Measurements from ENCODE around the gene CD72.
"Not testable (repeated sequence)": the region's sequence is repeated elsewhere in the genome, so short reads cannot be mapped to it uniquely, and the experiment has no call there.

Gene CD72

DNA sequence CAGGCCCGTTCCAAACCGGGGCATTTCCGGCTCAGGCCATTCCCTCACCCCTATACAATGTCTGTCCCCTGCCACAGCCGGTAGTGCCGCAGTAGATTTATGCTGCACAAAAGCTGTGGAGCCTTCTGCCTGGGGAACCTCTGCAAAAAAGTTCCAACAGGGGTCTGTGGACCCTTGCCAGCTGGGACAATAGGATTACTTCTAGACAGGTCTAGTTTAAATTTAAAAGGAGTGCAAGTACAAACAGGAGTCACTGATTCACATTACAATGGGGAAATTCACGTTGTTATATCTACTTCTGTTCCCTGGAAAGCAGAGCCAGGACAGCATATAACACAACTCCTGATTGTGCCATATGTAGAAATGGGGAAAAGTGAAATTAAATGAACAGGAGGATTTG lies 34.7 kb downstream of the CD72 start:
- not testable (repeated sequence) for DNase-seq

DNA sequence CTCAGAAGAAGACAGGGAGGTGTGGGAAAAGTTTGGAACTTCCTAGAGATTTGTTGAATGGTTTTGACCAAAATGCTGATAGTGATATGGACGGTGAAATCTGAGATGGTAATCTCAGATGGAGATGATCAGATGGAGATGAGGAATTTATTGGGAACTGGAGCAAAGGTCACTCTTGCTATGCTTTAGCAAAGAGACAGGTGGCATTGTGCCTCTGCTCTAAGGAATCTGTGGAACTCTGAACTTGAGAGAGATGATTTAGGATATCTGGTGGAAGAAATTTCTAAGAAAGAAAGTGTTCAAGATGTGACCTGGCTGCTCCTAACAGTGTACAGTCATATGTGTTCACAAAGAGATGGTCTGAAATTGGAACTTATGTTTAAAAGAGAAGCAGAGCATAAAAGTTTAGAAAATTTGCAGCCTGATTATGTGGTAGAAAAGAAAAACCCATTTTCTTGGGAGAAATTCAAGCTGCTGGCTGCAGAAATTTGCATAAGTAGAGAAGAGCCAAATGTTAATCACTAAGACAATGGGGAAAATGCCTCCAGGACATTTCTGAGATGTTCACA lies 38.5 kb downstream of the CD72 start:
- not testable (repeated sequence) for DNase-seq

DNA sequence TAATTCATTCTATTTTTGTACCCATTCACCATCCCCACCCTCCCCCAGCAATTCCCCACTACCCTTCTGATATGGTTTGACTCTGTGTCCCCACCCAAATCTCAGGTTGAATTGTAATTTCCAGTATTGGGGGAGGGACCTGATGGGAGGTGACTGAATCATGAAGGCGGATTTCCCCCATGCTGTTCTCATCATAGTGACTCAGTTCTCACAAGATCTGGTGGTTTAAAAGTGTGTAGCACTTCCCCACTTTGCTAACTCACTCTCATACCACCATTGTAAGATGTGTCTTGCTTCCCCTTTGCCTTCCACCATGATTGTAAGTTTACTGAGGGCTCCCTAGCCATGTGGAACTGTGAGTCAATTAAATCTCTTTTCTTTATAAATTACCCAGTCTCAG lies 39.1 kb downstream of the CD72 start:
- DNase-seq: no peak

DNA sequence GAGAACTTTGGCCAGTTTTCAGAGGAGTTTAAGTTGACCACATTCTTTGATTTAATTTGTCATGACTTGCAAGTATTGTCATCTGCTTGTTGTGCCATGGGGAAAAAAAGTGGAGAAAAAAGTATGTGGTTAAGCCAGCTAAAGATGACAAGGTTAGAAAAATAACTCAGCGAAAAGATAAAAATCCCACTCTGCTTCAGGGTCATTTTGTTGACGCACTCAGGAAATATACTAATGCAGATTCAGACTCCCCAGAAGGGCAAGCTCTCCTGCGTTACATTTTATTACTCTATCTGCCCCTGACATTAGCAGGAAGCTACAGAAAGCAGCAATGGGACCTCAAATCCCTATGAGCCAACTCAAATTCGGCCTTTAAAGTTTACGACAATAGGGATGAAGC lies 40.7 kb downstream of the CD72 start:
- no peak for DNase-seq

DNA sequence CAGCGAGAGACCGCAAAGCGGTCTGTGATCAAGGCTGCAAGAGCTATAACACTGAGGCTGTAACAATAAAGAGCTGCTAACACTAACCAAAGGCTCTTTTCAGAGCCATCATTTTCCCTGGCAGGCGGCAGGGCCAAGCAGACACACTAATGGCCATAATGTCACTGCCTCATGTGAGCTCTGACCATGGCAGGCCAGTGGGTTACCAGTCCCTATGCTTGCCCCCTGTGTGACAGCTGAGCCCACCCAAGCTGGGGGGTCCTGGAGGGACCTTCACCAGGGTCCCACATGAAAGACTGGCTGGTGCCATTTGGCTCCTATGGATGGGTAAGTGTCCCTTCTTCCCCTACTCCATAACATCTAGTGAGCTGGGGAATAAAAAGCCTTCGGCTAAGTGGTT lies 42.7 kb downstream of the CD72 start:
- no peak for DNase-seq

DNA sequence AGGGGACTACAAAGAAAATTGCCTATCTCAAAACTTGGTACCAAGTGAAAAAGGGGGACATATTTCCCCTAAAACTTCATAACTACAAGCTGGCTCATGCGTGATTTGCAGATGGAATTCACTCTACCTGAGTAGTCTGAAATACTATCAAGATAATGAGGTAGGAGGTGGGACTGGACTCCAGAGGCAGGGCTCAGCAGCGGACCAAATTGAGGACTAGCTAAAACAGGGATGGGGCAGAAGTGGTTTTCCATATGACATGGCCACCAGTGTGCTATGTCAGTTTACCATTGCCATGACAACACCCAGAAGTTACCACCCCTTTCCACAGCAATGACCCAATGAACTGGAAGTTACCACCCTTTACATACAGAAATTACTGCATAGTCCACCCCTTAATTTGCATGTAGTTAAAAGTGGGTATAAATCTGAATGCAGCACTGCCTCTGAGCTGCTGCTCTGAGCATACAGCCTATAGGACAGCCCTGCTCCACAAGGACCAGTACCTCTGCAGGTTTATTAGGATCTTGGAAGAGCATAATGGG lies 43.6 kb downstream of the CD72 start:
- DNase-seq: no peak

DNA sequence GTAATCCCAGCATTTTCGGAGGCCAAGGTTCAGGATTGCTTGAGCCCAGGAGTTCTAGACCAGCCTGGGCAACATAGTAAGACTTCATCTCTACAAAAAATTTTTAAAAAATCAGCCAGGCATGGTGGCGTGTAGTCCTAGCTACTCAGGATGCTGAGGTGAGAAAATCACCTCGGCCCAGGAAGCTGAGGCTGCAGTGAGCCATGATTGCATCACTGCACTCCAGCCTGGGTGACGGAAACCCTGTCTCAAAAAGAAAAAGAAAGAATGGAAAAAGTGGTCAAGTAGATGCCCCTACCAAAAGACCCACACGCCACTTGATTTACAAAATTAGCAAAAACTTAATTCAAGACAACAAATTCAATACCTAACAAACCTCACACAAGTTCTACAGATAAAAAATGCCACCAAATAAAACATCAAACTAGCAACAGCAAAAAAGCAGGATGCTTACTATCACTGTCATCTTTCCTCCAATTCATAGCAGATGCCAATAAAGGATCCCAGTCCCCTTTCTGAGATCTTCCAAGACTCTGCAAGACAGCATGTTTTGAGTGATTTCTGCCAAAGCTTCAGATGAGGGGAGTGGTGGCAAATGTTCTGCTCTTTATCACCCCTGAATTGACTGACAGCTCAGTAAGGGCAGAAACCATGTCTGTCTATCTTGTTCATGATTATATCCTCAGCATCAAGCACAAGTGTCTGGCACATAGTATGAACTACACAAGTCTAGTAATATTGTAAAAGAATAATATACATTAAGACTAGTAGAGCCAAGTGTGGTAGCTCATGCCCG lies 47.3 kb downstream of the CD72 start:
- no peak for DNase-seq

DNA sequence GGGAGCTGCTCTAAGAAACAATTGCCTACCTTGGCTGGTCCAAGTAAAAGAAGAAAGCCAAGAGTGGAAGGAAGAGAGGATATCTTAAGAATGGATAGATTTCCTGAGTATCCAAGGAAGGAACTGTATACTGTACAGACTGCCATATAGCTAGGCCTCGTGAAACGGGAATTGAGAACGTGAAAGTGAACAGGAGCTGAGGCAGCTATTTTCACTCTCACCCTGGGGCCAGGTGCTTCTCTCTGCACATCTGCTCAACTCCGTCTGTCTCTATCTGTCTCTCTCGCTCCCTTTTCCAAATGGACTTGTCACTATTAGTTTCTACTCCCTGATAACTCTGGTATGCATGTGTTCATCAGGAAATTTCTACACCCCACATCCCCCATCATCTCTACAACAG lies 49.0 kb downstream of the CD72 start:
- peak; percentile 25 for DNase-seq

DNA sequence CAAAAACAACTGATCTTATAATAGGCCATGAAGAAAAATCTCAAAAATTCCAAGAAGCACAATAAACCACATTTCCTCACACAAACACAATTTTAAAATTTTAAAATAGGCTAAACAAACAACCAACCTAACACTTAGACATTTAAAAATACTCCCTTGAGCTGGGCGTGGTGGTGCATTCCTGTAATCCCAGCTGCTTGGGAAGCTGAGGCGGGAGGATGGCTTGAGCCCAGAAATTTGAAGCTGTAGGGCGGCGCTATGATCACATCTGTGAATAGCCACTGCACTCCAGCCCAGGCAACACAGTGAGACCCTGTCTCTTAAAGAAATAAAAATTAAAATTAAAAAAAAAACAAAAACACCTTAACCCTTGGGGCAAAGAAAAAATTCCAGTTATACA lies 50.0 kb downstream of the CD72 start:
- DNase-seq: no peak

DNA sequence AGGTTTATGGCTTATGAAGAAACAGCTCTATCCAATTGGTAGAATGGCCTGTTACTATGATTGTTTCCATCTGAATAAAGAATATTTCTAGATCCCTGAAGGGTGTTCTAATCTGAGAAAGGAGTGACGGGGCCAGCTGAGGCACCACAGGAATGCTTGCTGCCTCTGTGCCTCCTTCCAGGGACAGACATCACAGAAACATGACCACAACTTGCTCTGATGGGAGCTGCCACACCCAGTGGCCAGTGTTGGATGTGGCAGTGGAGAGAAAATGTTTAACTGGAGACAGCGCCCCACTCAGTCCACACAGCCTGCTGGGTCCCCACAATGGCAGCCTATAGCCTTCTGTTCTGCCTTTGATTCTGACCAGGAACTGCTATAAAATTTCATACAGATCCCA lies 51.8 kb downstream of the CD72 start:
- DNase-seq: peak; percentile 35

DNA sequence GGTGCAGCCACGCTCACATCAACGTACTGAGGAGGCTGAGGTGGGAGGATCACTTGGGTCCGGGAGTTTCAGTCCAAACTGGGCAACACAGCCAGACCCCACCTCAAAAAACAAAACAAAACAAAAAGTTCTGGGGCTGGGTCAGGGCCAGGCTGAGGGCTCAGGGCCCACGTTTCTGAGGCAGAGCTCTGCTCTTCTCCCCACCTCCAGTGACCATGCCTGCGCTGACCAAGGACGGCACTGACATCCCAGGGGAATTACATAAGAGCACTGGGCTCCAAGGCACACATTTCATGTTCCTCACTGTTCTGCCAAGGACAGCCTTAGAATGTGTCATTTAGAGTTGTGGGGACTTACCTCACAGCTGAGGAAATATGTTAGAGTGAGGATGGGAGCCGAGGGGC lies 53.6 kb downstream of the CD72 start:
- DNase-seq: no peak

DNA sequence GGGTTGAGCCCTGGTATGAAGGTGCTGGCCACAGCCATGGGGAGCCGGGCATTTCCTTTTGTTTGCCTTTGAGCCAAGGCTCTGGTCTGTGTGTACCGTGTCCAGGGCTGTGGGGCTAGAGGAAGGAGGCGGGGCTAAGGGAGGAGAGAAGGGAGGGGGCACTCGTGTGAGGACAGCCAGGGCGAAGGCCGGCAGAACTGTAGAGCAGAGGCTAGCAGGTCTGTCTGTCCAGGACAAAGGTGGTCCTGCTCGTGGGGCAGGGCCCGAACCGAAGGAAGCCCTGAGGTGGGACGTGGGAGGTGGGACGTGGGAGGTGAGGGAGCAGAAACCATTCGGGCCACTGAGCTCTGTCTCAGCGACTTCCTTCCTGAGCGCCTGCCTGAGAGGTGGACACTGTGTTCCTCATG lies 54.4 kb downstream of the CD72 start:
- peak; percentile 40 for DNase-seq

DNA sequence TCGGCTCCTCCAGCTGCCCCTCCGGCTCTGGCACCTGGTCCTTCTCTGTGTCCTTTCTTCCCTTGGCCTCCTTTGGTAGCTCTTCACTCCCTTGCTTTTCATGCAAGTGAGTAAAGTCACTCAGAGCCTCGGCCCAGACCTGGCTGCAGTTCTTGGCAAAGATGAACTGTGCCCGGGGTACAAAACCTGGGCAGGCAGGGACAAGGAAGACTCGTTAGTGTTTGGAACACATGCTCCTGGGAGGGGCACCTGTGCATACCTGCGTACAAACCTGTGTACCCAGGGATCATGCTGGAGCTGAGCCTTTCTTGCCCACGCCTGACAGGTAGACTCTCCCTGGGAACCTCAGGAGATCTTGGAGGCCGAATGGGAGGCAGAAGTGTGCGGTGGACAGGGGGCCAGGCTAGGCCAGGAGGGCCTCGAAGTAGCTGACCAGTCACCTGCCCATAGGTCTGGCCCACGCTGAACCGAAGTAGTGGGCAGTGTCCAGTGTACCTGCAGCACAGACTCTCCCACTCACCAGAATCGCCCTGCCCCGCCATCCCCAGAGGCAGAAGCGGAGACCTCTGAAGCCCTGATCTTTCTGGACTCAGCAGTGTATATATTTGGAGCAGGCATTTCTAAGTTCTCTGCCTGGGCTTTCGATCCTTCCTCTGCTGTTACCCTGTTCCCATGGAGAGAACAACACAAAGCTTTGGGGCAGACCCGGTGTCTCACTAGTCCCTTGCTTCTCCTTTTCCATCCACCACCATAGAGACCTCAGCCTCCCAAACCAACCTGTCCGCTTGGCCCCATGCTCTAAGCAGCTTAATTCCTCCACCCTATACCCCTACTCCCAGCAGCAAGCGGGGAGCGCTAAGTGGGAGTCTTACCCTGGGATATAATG lies 55.1 kb downstream of the CD72 start:
- peak; percentile 44 for DNase-seq

DNA sequence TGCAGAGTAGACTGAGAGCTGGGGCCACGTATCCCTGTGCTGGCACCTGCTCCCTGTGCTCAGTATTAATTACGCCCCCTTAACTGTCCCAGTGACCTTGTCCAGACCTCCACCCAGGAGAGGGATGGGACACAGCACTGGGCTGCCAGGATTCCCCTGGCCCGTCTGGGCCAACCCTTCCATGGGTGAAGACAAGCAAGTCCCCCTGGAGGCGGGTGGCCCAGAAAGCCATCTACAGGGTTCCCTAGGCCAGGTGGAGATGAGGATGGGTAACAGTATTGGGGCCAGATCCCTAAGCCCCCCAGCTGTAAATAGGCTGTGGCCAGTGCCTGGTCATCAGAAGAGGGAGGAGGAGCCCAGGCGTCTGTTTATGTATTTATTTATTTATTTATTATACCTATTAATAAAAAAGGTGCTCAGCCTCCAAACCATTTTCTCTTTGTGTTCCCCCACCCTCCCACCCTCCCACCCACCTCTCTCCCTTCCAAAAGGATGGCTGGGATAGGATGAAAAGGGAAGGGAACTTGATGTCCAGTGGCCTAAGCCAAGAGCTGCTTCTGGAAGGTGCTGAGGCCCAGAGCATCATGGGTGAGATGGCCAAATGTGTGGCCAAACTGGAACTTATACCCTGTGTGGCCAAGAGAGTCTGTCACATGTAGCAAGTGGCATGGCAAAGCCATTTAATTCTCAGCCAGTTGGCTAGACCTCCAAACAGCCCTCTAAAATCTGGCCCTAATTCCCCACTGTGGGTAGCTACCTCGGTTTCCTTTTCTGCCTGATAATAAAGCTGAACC lies 56.5 kb downstream of the CD72 start:
- peak; percentile 36 for DNase-seq

DNA sequence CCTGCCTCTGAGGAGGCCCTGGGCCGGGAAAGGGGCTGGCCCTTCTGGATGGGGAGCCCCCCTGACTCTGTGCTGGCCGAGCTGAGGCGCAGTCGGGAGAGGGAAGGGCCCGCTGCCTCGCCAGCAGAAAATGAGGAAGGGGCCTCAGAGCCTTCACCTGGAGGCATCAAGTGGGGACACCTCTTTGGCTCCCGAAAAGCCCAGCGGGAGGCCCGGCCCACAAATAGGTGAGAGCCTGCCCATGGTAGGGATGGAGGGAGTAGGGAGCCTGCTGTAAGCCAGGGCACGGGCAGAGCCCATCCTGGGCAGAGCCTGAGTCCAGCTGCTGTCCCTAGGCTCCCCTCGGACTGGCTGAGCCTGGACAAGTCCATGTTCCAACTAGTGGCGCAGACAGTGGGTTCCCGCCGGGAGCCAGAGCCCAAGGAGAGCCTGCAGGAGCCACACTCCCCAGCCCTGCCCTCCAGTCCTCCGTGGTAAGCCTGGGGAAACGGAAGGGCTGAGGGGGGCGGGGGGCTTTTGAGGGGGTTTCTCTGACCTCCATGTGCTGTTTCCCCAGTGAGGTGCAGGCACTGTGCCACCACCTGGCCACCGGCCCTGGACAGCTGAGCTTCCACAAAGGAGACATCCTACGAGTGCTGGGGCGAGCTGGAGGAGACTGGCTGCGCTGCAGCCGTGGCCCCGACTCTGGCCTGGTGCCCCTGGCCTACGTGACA lies 57.4 kb downstream of the CD72 start:
- DNase-seq: peak; percentile 37
